ENCODE results near the gene TMEM185A. TPM values are rescaled to one million over a fixed set of nuclear protein-coding genes. Genes with fewer than 3 reads are reported as not detected.

Gene TMEM185A
- total RNA-seq, 1 donor from 2014 or later = 30.2 TPM

Other genes with a start within 250 kb of the TMEM185A start
- gene IDS, start 126.5 kb downstream of the TMEM185A start, total RNA-seq = 93.5 to 98.5 TPM (median 94.1 TPM) in 3 replicates
- 14.7 to 18.9 TPM (median 17.8 TPM) in 3 replicates for gene EOLA1, start 90.8 kb downstream of the TMEM185A start, total RNA-seq
- not detected in 3 replicates for gene HSFX3, start 81.9 kb downstream of the TMEM185A start, total RNA-seq
- not detected in 3 replicates for gene MAGEA9B, start 44.3 kb downstream of the TMEM185A start, total RNA-seq
- not detected in 3 replicates for gene HSFX2, start 36.5 kb downstream of the TMEM185A start, total RNA-seq
- not detected in 3 replicates for gene MAGEA11, start 80.3 kb upstream of the TMEM185A start, total RNA-seq
- 1.6 to 2.1 TPM (median 2.1 TPM) in 3 replicates for gene HSFX1, start 142.3 kb upstream of the TMEM185A start, total RNA-seq
- gene MAGEA9, start 150.1 kb upstream of the TMEM185A start, total RNA-seq = not detected in 3 replicates
- gene MAGEA8, start 249.4 kb upstream of the TMEM185A start, total RNA-seq = not detected in 3 replicates

Data from chondrocyte (in vitro differentiated cells).